Neural cell (in vitro differentiated cells): ENCODE data around the gene PRODH. TPM values are rescaled to one million over a fixed set of nuclear protein-coding genes. Genes with fewer than 3 reads are reported as not detected.
"Not testable (repeated sequence)": the region's sequence is repeated elsewhere in the genome, so short reads cannot be mapped to it uniquely, and the experiment has no call there.

Experiments used
- H2AFZ ChIP-seq: fragments of 200-600, 300-800 bp; sonication (generic), shearing (Covaris generic); 2 replicates; pipeline ENCODE4 v1.6.0; 2014; ENCODE audit warnings: low read depth, mild to moderate bottlenecking, antibody characterized with exemption, low read length, moderate library complexity
- H3F3A ChIP-seq: fragments of 200-600 bp; shearing (Covaris generic); 2 replicates; pipeline ENCODE4 v1.6.1; 2016; ENCODE audit warnings: mild to moderate bottlenecking, moderate library complexity, mixed read lengths, antibody characterized with exemption, low read length; ENCODE audit not compliant: insufficient read depth, poor library complexity, severe bottlenecking
- H3K27ac ChIP-seq: fragments of 200-600, 300-800 bp; sonication (generic), shearing (Covaris generic); 2 replicates; pipeline ENCODE4 v1.5.1; 2014; ENCODE audit warnings: mild to moderate bottlenecking, low read length, moderate library complexity
- H3K27me3 ChIP-seq: fragments of 300-800, 200-600 bp; sonication (generic), shearing (Covaris generic); 2 replicates; pipeline ENCODE4 v1.6.0; 2014; ENCODE audit warnings: mild to moderate bottlenecking, low read depth, low read length, moderate library complexity; ENCODE audit not compliant: insufficient read depth
- H3K36me3 ChIP-seq: fragments of 300-800, 200-600 bp; sonication (generic), shearing (Covaris generic); 2 replicates; pipeline ENCODE4 v1.5.1; 2014; ENCODE audit warnings: mild to moderate bottlenecking, antibody characterized with exemption, low read length, moderate library complexity; ENCODE audit not compliant: insufficient read depth
- H3K4me2 ChIP-seq: fragments of 300-800, 200-600 bp; sonication (generic), shearing (Covaris generic); 2 replicates; pipeline ENCODE4 v1.6.0; 2014; ENCODE audit warnings: mild to moderate bottlenecking, low read length
- H3K4me3 ChIP-seq: fragments of 300-800, 200-600 bp; sonication (generic), shearing (Covaris generic); 2 replicates; pipeline ENCODE4 v1.5.1; 2014; ENCODE audit warnings: mild to moderate bottlenecking, low read length, moderate library complexity
- H3K79me2 ChIP-seq: fragments of 200-600 bp; shearing (Covaris generic); replicated peaks from 2 replicates; pipeline ENCODE4 v1.6.0; 2014; ENCODE audit warnings: mild to moderate bottlenecking, low read length, moderate library complexity; ENCODE audit not compliant: insufficient read depth
- H3K9ac ChIP-seq: fragments of 300-800, 200-600 bp; sonication (generic), shearing (Covaris generic); 2 replicates; pipeline ENCODE4 v1.6.1; 2016; ENCODE audit warnings: mild to moderate bottlenecking, low read length, mixed read lengths
- H3K9me2 ChIP-seq: fragments of 200-600 bp; shearing (Covaris generic); 2 replicates; pipeline ENCODE4 v1.6.1; 2016; ENCODE audit warnings: mild to moderate bottlenecking, low read length, mixed read lengths; ENCODE audit not compliant: insufficient read depth
- H3K9me3 ChIP-seq: fragments of 200-600, 300-800 bp; sonication (generic), shearing (Covaris generic); 2 replicates; pipeline ENCODE4 v1.6.1; 2016; ENCODE audit warnings: mild to moderate bottlenecking, mixed run types, low read length, moderate library complexity, mixed read lengths
- H4K20me1 ChIP-seq: fragments of 200-600 bp; shearing (Covaris generic); 2 replicates; pipeline ENCODE4 v1.6.1; 2016; ENCODE audit warnings: mild to moderate bottlenecking, mixed run types; ENCODE audit not compliant: insufficient read depth
- EP300 ChIP-seq: fragments of 450-650 bp; conservative IDR thresholded peaks from 2 replicates; pipeline ENCODE4 v1.6.1; 2014; ENCODE audit warnings: antibody characterized with exemption, mild to moderate bottlenecking, moderate library complexity; ENCODE audit not compliant: poor library complexity, severe bottlenecking
- EZH2 ChIP-seq: fragments of 200-600, 300-800 bp; shearing (Covaris generic), sonication (generic); IDR thresholded peaks from 2 replicates; pipeline ENCODE4 v1.6.1; 2014; ENCODE audit warnings: antibody characterized with exemption, low read length, borderline replicate concordance, mild to moderate bottlenecking; ENCODE audit not compliant: insufficient read depth, poor library complexity, severe bottlenecking
- MXI1 ChIP-seq: fragments of 450-650 bp; conservative IDR thresholded peaks from 2 replicates; pipeline ENCODE4 v1.6.1; 2014; ENCODE audit warnings: antibody characterized with exemption, mild to moderate bottlenecking; ENCODE audit not compliant: poor library complexity, severe bottlenecking
- POLR2AphosphoS5 ChIP-seq: IDR thresholded peaks from 2 replicates; pipeline ENCODE4 v1.6.1; 2012
- RAD21 ChIP-seq: fragments of 450-650 bp; conservative IDR thresholded peaks from 2 replicates; pipeline ENCODE4 v1.6.1; 2014; ENCODE audit warnings: antibody characterized with exemption, mild to moderate bottlenecking, moderate library complexity
- SMC3 ChIP-seq: fragments of 450-650 bp; conservative IDR thresholded peaks from 2 replicates; pipeline ENCODE4 v1.6.1; 2014; ENCODE audit warnings: antibody characterized with exemption, mild to moderate bottlenecking, moderate library complexity; ENCODE audit not compliant: poor library complexity
- TAF1 ChIP-seq: IDR thresholded peaks from 2 replicates; pipeline ENCODE4 v1.6.1; 2012; ENCODE audit warnings: low read depth
- polyA plus RNA-seq: library from polyadenylated mRNA; depleted of rRNA; stranded (reverse); fragments of >200 nt; gene quantifications from 2 replicates; pipeline ENCODE4 v1.2.3, GENCODE V29; 2014
- TF ChIP-seq, protein P1 (sequence below): fragments of 450-650 bp; IDR thresholded peaks from 2 replicates; pipeline ENCODE4 v1.5.1; 2014; ENCODE audit warnings: antibody characterized with exemption, mild to moderate bottlenecking, moderate library complexity; ENCODE audit not compliant: poor library complexity, severe bottlenecking
- TF ChIP-seq, protein P2 (sequence below): IDR thresholded peaks from 2 replicates; pipeline ENCODE4 v1.6.1; 2012; ENCODE audit warnings: borderline replicate concordance

PRODH gene
- polyA plus RNA-seq, 1 donor from 2014 or later = 0.31 TPM

DNA sequence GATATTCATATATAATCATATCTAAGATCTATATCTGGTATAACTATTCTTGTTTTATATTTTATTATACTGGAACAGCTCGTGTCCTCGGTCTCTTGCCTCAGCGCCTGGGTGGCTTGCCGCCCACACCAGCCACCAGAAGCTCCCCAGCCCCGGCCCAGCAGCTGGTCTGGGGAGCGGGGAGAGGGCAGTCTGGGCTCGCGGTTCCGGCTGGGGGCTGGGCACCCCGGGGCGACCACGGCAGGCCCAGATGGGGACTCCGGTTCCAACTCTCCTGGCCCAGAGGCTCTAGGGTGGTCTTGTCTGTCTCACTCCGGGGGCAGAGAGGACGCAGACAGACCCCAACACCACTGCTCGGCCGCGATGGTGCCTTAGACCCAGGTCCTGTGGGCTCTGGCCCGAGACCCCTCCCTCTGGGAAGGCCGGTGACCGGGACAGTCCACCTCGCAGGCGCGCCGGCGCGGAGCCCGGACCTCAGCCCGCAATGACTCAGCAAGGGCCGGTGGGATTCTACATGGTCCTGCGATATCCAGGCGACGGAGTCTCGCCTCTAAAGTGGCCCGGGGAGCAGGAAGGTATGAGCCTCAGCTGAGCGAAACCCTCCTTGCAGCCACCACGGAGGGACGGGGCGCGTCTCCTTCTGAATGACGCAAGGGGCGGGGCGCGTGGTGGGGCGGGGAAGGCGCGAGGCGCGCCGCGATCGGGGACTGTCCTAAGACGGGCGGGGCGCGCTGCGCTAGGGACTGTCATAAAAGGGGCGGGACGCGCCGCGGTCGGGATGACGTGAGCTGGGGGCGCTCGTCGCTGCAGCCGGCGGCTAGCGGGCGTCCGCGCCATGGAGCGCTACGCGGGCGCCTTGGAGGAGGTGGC lies 30.3 kb downstream of the PRODH start, which contains the start of gene DGCR6:
Gene DGCR6 (plus strand): TSS at position 781 of the 870 bp plus-strand sequence. CDS start 55 bp downstream, at position 836.
- Histone ChIP-seq H3K4me3 (no peak within 1 kb of the TSS), H3F3A (no peaks in the 10 kb centered on the region), H2AFZ (no peak within 1 kb of the TSS), H3K27me3 (no peaks in the 10 kb centered on the region), H3K79me2 (no peaks in the 10 kb centered on the region), H3K9me3 (no peaks in the 10 kb centered on the region), H4K20me1 (no peaks in the 10 kb centered on the region), H3K36me3 (no peaks in the 10 kb centered on the region), H3K9me2 (no peaks in the 10 kb centered on the region), H3K9ac (no peak within 1 kb of the TSS), H3K27ac (no peak within 1 kb of the TSS), H3K4me2 (no peak within 1 kb of the TSS)
- TF ChIP-seq SMC3 (no peak), EZH2 (no peak), MXI1 (no peak), POLR2AphosphoS5 (no peak), RAD21 (no peak), TAF1 (no peak), EP300 (no peak)
- TF ChIP-seq, protein P1, sequence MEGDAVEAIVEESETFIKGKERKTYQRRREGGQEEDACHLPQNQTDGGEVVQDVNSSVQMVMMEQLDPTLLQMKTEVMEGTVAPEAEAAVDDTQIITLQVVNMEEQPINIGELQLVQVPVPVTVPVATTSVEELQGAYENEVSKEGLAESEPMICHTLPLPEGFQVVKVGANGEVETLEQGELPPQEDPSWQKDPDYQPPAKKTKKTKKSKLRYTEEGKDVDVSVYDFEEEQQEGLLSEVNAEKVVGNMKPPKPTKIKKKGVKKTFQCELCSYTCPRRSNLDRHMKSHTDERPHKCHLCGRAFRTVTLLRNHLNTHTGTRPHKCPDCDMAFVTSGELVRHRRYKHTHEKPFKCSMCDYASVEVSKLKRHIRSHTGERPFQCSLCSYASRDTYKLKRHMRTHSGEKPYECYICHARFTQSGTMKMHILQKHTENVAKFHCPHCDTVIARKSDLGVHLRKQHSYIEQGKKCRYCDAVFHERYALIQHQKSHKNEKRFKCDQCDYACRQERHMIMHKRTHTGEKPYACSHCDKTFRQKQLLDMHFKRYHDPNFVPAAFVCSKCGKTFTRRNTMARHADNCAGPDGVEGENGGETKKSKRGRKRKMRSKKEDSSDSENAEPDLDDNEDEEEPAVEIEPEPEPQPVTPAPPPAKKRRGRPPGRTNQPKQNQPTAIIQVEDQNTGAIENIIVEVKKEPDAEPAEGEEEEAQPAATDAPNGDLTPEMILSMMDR = no peak
- TF ChIP-seq, protein P2, sequence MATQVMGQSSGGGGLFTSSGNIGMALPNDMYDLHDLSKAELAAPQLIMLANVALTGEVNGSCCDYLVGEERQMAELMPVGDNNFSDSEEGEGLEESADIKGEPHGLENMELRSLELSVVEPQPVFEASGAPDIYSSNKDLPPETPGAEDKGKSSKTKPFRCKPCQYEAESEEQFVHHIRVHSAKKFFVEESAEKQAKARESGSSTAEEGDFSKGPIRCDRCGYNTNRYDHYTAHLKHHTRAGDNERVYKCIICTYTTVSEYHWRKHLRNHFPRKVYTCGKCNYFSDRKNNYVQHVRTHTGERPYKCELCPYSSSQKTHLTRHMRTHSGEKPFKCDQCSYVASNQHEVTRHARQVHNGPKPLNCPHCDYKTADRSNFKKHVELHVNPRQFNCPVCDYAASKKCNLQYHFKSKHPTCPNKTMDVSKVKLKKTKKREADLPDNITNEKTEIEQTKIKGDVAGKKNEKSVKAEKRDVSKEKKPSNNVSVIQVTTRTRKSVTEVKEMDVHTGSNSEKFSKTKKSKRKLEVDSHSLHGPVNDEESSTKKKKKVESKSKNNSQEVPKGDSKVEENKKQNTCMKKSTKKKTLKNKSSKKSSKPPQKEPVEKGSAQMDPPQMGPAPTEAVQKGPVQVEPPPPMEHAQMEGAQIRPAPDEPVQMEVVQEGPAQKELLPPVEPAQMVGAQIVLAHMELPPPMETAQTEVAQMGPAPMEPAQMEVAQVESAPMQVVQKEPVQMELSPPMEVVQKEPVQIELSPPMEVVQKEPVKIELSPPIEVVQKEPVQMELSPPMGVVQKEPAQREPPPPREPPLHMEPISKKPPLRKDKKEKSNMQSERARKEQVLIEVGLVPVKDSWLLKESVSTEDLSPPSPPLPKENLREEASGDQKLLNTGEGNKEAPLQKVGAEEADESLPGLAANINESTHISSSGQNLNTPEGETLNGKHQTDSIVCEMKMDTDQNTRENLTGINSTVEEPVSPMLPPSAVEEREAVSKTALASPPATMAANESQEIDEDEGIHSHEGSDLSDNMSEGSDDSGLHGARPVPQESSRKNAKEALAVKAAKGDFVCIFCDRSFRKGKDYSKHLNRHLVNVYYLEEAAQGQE = no peak

DNA sequence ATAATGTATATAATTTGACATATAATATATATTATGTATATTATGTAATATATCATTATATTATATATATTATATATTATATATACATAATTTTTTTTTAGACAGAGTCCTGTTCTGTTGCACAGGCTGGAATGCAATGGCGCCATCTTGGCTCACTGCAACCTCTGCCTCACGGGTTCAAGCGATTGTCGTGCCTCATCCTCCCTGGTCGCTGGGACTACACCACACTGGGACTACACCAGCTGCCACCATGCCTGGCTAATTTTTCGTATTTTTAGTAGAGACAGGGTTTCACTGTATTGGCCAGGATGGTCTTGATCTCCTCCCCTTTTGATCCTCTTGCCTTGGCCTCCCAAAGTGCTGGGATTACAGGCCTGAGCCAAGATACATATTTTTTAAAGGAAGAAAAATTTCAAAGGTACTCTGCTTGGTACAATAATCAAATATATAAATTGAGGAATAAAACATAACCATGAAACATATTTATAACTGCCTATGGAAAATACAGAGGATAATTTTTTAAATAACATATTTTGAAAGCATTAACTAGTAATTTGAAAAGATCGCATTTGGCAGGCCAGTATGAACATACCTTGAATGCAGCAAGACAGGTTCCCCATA lies 39.9 kb downstream of the PRODH start:
- H4K20me1 ChIP-seq, H3K27me3 ChIP-seq, H3K27ac ChIP-seq, H3K9ac ChIP-seq, H3K4me3 ChIP-seq, H3K79me2 ChIP-seq, H3K9me3 ChIP-seq, H3K9me2 ChIP-seq, H2AFZ ChIP-seq, H3K36me3 ChIP-seq, H3K4me2 ChIP-seq, H3F3A ChIP-seq: not testable (repeated sequence)

DNA sequence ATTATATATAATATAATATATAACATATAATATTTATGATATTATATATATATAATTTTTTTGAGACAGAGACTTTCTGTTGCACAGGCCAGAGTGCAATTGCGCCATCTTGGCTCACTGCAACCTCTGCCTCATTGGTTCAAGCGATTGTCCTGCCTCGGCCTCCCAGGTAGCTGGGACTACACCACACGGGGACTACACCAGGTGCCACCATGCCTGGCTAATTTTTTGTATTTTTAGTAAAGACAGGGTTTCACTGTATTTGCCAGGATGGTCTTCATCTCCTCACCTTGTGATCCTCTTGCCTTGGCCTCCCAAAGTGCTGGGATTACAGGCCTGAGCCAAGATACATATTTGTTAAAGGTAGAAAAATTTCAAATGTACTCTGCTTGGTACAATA lies 42.3 kb downstream of the PRODH start:
- H3K79me2 ChIP-seq, H3K4me2 ChIP-seq, H3K27me3 ChIP-seq, H2AFZ ChIP-seq, H3K9ac ChIP-seq, H3F3A ChIP-seq, H4K20me1 ChIP-seq, H3K27ac ChIP-seq, H3K9me3 ChIP-seq, H3K4me3 ChIP-seq, H3K36me3 ChIP-seq, H3K9me2 ChIP-seq: not testable (repeated sequence)

DNA sequence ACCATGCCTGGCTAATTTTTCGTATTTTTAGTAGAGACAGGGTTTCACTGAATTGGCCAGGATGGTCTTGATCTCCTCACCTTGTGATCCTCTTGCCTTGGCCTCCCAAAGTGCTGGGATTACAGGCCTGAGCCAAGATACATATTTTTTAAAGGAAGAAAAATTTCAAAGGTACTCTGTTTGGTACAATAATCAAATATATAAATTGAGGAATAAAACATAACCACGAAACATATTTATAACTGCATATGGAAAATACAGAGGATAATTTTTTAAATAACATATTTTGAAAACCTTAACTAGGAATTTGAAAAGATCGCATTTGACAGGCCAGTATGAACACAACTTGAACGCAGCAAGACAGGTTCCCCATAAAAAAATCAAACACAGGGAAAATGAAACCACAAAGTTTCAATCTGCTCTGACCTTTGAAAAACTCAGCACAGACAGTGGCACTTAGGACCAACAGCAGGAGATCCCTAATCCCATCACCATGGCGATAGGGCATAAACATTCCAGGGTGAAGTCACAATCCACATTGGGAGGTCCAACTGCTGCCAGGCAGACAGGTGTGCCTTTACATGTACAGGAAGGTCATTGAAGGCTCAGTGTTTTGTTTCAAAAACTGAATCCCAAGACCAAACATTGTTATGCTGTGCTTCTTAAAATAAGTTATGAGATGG lies 45.4 kb downstream of the PRODH start:
- not testable (repeated sequence) for H2AFZ ChIP-seq, H3K27ac ChIP-seq, H3F3A ChIP-seq, H4K20me1 ChIP-seq, H3K4me2 ChIP-seq, H3K4me3 ChIP-seq, H3K9me2 ChIP-seq, H3K36me3 ChIP-seq, H3K9me3 ChIP-seq, H3K9ac ChIP-seq, H3K27me3 ChIP-seq, H3K79me2 ChIP-seq
